HEK293 (cell line): Measurements from ENCODE around the gene SHISAL2B.

Source experiments
- CTCF ChIA-PET: fragments of 350-600 bp; formaldehyde crosslinking; extraction: SDS; loops from one replicate; lab custom pipeline; 2021; ENCODE audit warnings: antibody characterized with exemption; lab: Yijun Ruan, JAX
- POLR2A ChIA-PET: fragments of 300-600 bp; formaldehyde crosslinking; extraction: SDS; loops from one replicate; lab custom pipeline; 2020; ENCODE audit warnings: antibody characterized with exemption, inconsistent platforms; lab: Yijun Ruan, JAX
- H3K27ac ChIP-seq: fragments of 200-500 bp; sonication (Bioruptor generic); 2 replicates; pipeline ENCODE4 v1.5.1; 2014; ENCODE audit warnings: low read depth, low read length, control low read depth, inconsistent platforms; ENCODE audit errors: extremely low read depth
- H3K36me3 ChIP-seq, 2 experiments: fragments of 200-500 bp in 1 of 2; sonication (Bioruptor generic) in 1 of 2; 1 replicate in 1 of 2; 2 replicates in 1 of 2; pipeline ENCODE4 v1.5.1; 2014 to 2017; ENCODE audit warnings: inconsistent platforms in 2 of 2, low read length in 2 of 2; ENCODE audit not compliant: control insufficient read depth in 2 of 2, insufficient read depth in 1 of 2
- H3K4me1 ChIP-seq: fragments of 200-500 bp; sonication (Bioruptor generic); 2 replicates; pipeline ENCODE4 v1.5.1; 2014; ENCODE audit warnings: mild to moderate bottlenecking, low read length, inconsistent platforms; ENCODE audit not compliant: control insufficient read depth, insufficient read depth
- H3K4me3 ChIP-seq: 2 replicates; pipeline ENCODE4 v1.5.1; 2011; ENCODE audit warnings: low read depth, mild to moderate bottlenecking, control low read depth, low read length, moderate library complexity
- H3K9me3 ChIP-seq: fragments of 200-500 bp; sonication (Bioruptor generic); 2 replicates; pipeline ENCODE4 v1.5.1; 2014; ENCODE audit warnings: low read depth, low read length, inconsistent platforms; ENCODE audit not compliant: control insufficient read depth, insufficient read depth
- BCL11A ChIP-seq: fragments of 450-650 bp; formaldehyde crosslinking; IDR thresholded peaks from 2 replicates; pipeline ENCODE4 v1.5.1; 2016; ENCODE audit warnings: low read depth, missing biosample characterization, missing genetic modification characterization
- GLI2 ChIP-seq: fragments of 450-650 bp; formaldehyde crosslinking; IDR thresholded peaks from 2 replicates; pipeline ENCODE4; 2017; ENCODE audit warnings: missing biosample characterization, missing genetic modification characterization, low read depth, borderline replicate concordance
- HIC1 ChIP-seq: fragments of 450-650 bp; formaldehyde crosslinking; IDR thresholded peaks from 2 replicates; pipeline ENCODE4 v1.5.1; 2016; ENCODE audit warnings: missing biosample characterization, missing genetic modification characterization
- KLF8 ChIP-seq: fragments of 450-650 bp; formaldehyde crosslinking; IDR thresholded peaks from 2 replicates; pipeline ENCODE4 v1.5.1; 2016; ENCODE audit warnings: missing biosample characterization, missing genetic modification characterization
- KLF9 ChIP-seq: fragments of 450-650 bp; formaldehyde crosslinking; IDR thresholded peaks from 2 replicates; pipeline ENCODE4 v1.5.1; 2016; ENCODE audit warnings: missing biosample characterization, missing genetic modification characterization, low read depth
- MEIS1 ChIP-seq: sonication (generic); formaldehyde crosslinking; IDR thresholded peaks from 2 replicates; pipeline ENCODE4 v1.8.1; 2022; ENCODE audit warnings: missing genetic modification reagents, mild to moderate bottlenecking, borderline replicate concordance
- PRDM1 ChIP-seq: fragments of 450-650 bp; formaldehyde crosslinking; IDR thresholded peaks from 2 replicates; pipeline ENCODE4; 2016; ENCODE audit warnings: missing biosample characterization, missing genetic modification characterization
- PRDM10 ChIP-seq: fragments of 450-650 bp; formaldehyde crosslinking; IDR thresholded peaks from 2 replicates; pipeline ENCODE4 v1.5.1; 2016; ENCODE audit warnings: missing biosample characterization, missing genetic modification characterization
- ZFP3 ChIP-seq: fragments of 450-650 bp; formaldehyde crosslinking; IDR thresholded peaks from 2 replicates; pipeline ENCODE4 v1.5.1; 2016; ENCODE audit warnings: low read depth, missing biosample characterization, missing genetic modification characterization
- ZIC2 ChIP-seq: fragments of 450-650 bp; formaldehyde crosslinking; IDR thresholded peaks from 2 replicates; pipeline ENCODE4 v1.5.1; 2016; ENCODE audit warnings: missing biosample characterization, missing genetic modification characterization
- ZNF114 ChIP-seq: fragments of 450-650 bp; formaldehyde crosslinking; IDR thresholded peaks from 2 replicates; pipeline ENCODE4 v1.5.0; 2017; ENCODE audit warnings: missing biosample characterization, missing genetic modification characterization
- ZNF157 ChIP-seq: fragments of 450-650 bp; formaldehyde crosslinking; IDR thresholded peaks from 2 replicates; pipeline ENCODE4 v1.5.1; 2016; ENCODE audit warnings: missing biosample characterization, missing genetic modification characterization
- ZNF169 ChIP-seq: fragments of 450-650 bp; formaldehyde crosslinking; IDR thresholded peaks from 2 replicates; pipeline ENCODE4 v1.5.1; 2016; ENCODE audit warnings: missing biosample characterization, missing genetic modification characterization
- ZNF335 ChIP-seq: fragments of 450-650 bp; formaldehyde crosslinking; conservative IDR thresholded peaks from 2 replicates; pipeline ENCODE4 v1.5.1; 2016; ENCODE audit warnings: missing biosample characterization, missing genetic modification characterization
- ZNF654 ChIP-seq: fragments of 450-650 bp; formaldehyde crosslinking; IDR thresholded peaks from 2 replicates; pipeline ENCODE4 v1.5.1; 2016; ENCODE audit warnings: low read depth, missing biosample characterization, missing genetic modification characterization
- ZNF658 ChIP-seq: fragments of 450-650 bp; formaldehyde crosslinking; IDR thresholded peaks from 2 replicates; pipeline ENCODE4; 2016; ENCODE audit warnings: missing biosample characterization, missing genetic modification characterization
- ZNF677 ChIP-seq: fragments of 450-650 bp; IDR thresholded peaks from 2 replicates; pipeline ENCODE4 v1.5.0; 2018; ENCODE audit warnings: missing biosample characterization, mild to moderate bottlenecking, missing genetic modification characterization, moderate library complexity
- ZNF776 ChIP-seq: fragments of 450-650 bp; formaldehyde crosslinking; IDR thresholded peaks from 2 replicates; pipeline ENCODE4 v1.5.0; 2017; ENCODE audit warnings: missing biosample characterization, missing genetic modification characterization, borderline replicate concordance
- TF ChIP-seq, protein P1 (sequence below): fragments of 450-650 bp; formaldehyde crosslinking; conservative IDR thresholded peaks from 2 replicates; pipeline ENCODE4 v1.5.1; 2016; ENCODE audit warnings: low read depth, missing biosample characterization, missing genetic modification characterization
- TF ChIP-seq, protein P2 (sequence below): fragments of 450-650 bp; formaldehyde crosslinking; optimal IDR thresholded peaks from 2 replicates; pipeline ENCODE3; 2016; ENCODE audit warnings: missing biosample characterization, mild to moderate bottlenecking, missing genetic modification characterization
- TF ChIP-seq, protein P3 (sequence below): fragments of 450-650 bp; formaldehyde crosslinking; IDR thresholded peaks from 2 replicates; pipeline ENCODE4 v1.5.1; 2017; ENCODE audit warnings: missing biosample characterization, missing genetic modification characterization
- TF ChIP-seq, protein P4 (sequence below): fragments of 450-650 bp; formaldehyde crosslinking; IDR thresholded peaks from 2 replicates; pipeline ENCODE4 v1.5.1; 2017; ENCODE audit warnings: missing biosample characterization, missing genetic modification characterization
- TF ChIP-seq, protein P5 (sequence below): fragments of 450-650 bp; formaldehyde crosslinking; IDR thresholded peaks from 2 replicates; pipeline ENCODE4; 2016; ENCODE audit warnings: missing biosample characterization, missing genetic modification characterization

Gene SHISAL2B

DNA sequence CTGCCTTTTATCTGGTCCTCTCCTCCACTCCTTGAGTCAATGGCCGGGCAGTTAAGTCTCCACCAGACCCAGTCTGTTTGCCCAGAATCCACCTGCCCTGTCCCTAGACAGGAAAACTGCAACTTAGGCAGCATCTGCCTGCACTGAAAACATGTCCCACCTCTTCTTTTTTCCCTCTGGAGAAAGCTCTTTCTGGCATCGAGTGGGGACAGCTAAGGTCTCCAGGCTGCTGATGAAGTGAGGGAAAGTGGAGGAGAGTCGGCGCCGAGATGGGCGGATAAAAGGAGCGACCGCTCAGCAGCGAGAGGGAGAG lies 243 bp upstream of the SHISAL2B start (continued):
- TF ChIP-seq, protein P1, sequence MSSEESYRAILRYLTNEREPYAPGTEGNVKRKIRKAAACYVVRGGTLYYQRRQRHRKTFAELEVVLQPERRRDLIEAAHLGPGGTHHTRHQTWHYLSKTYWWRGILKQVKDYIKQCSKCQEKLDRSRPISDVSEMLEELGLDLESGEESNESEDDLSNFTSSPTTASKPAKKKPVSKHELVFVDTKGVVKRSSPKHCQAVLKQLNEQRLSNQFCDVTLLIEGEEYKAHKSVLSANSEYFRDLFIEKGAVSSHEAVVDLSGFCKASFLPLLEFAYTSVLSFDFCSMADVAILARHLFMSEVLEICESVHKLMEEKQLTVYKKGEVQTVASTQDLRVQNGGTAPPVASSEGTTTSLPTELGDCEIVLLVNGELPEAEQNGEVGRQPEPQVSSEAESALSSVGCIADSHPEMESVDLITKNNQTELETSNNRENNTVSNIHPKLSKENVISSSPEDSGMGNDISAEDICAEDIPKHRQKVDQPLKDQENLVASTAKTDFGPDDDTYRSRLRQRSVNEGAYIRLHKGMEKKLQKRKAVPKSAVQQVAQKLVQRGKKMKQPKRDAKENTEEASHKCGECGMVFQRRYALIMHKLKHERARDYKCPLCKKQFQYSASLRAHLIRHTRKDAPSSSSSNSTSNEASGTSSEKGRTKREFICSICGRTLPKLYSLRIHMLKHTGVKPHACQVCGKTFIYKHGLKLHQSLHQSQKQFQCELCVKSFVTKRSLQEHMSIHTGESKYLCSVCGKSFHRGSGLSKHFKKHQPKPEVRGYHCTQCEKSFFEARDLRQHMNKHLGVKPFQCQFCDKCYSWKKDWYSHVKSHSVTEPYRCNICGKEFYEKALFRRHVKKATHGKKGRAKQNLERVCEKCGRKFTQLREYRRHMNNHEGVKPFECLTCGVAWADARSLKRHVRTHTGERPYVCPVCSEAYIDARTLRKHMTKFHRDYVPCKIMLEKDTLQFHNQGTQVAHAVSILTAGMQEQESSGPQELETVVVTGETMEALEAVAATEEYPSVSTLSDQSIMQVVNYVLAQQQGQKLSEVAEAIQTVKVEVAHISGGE (tag by site-specific recombination) = peak; percentile 27; the same call in 1 of the 2 replicates
- TF ChIP-seq ZNF335 (tag by site-specific recombination) (peak; percentile 99), ZNF114 (tag by site-specific recombination) (no peak), GLI2 (tag by site-specific recombination) (no peak)
- TF ChIP-seq, all 188 proteins: peak for 8

- TF ChIP-seq KLF8 (tag by site-specific recombination) = no peak
- TF ChIP-seq PRDM1 (tag by site-specific recombination) = peak; percentile 21; the same call in 1 of the 2 replicates
- TF ChIP-seq ZNF658 (tag by site-specific recombination) = no peak
- peak; percentile 87 for TF ChIP-seq PRDM10 (tag by site-specific recombination)
- TF ChIP-seq, protein P2, sequence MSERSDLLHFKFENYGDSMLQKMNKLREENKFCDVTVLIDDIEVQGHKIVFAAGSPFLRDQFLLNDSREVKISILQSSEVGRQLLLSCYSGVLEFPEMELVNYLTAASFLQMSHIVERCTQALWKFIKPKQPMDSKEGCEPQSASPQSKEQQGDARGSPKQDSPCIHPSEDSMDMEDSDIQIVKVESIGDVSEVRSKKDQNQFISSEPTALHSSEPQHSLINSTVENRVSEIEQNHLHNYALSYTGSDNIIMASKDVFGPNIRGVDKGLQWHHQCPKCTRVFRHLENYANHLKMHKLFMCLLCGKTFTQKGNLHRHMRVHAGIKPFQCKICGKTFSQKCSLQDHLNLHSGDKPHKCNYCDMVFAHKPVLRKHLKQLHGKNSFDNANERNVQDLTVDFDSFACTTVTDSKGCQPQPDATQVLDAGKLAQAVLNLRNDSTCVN (tag by site-specific recombination) = no peak
- no peak for TF ChIP-seq ZIC2 (tag by site-specific recombination)
- no peak for TF ChIP-seq KLF9 (tag by site-specific recombination)
- TF ChIP-seq, protein P3, sequence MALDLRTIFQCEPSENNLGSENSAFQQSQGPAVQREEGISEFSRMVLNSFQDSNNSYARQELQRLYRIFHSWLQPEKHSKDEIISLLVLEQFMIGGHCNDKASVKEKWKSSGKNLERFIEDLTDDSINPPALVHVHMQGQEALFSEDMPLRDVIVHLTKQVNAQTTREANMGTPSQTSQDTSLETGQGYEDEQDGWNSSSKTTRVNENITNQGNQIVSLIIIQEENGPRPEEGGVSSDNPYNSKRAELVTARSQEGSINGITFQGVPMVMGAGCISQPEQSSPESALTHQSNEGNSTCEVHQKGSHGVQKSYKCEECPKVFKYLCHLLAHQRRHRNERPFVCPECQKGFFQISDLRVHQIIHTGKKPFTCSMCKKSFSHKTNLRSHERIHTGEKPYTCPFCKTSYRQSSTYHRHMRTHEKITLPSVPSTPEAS (tag by site-specific recombination) = peak; percentile 8
- no peak for TF ChIP-seq ZFP3 (tag by site-specific recombination)
- no peak for TF ChIP-seq ZNF654 (tag by site-specific recombination)
- TF ChIP-seq, protein P4, sequence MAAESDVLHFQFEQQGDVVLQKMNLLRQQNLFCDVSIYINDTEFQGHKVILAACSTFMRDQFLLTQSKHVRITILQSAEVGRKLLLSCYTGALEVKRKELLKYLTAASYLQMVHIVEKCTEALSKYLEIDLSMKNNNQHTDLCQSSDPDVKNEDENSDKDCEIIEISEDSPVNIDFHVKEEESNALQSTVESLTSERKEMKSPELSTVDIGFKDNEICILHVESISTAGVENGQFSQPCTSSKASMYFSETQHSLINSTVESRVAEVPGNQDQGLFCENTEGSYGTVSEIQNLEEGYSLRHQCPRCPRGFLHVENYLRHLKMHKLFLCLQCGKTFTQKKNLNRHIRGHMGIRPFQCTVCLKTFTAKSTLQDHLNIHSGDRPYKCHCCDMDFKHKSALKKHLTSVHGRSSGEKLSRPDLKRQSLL (tag by site-specific recombination) = no peak
- TF ChIP-seq, protein P5, sequence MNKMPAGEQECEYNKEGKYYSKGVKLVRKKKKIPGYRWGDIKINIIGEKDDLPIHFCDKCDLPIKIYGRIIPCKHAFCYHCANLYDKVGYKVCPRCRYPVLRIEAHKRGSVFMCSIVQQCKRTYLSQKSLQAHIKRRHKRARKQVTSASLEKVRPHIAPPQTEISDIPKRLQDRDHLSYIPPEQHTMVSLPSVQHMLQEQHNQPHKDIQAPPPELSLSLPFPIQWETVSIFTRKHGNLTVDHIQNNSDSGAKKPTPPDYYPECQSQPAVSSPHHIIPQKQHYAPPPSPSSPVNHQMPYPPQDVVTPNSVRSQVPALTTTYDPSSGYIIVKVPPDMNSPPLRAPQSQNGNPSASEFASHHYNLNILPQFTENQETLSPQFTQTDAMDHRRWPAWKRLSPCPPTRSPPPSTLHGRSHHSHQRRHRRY (tag by site-specific recombination) = no peak
- no peak for TF ChIP-seq BCL11A (tag by site-specific recombination)
- TF ChIP-seq HIC1 = no peak
- TF ChIP-seq MEIS1 (CRISPR knock-in tag) = no peak
- TF ChIP-seq ZNF157 (tag by site-specific recombination) = no peak
- no peak for TF ChIP-seq ZNF677
- TF ChIP-seq ZNF169 (tag by site-specific recombination) = no peak
- TF ChIP-seq ZNF776 (tag by site-specific recombination) = no peak
- H3K27ac ChIP-seq = no peak overlapping the region
Observed at GRCh38 chr5:64691291-64691690, 988 bp downstream of the SHISAL2B start.

More at GRCh38 chr5:64691291-64691690, 988 bp downstream of the SHISAL2B start:
- H3K4me3 ChIP-seq = no peak overlapping the region; the same call in 1 of the 2 replicates
- ChIA-PET POLR2A (no interaction called here), CTCF (no interaction called here)
- H3K9me3 ChIP-seq = no peaks in the 10 kb centered on the region
- no peaks in the 10 kb centered on the region for H3K36me3 ChIP-seq
- 0 out of 2 replicates have a peak, but pooled peaks cover 3% of the 10 kb centered on the region for H3K4me1 ChIP-seq
